ENCODE results near the gene CELF2. TPM values are rescaled to one million over a fixed set of nuclear protein-coding genes. Genes with fewer than 3 reads are reported as not detected.

Gene CELF2
- total RNA-seq, 1 donor from 2014 or later = 110 TPM

DNA sequence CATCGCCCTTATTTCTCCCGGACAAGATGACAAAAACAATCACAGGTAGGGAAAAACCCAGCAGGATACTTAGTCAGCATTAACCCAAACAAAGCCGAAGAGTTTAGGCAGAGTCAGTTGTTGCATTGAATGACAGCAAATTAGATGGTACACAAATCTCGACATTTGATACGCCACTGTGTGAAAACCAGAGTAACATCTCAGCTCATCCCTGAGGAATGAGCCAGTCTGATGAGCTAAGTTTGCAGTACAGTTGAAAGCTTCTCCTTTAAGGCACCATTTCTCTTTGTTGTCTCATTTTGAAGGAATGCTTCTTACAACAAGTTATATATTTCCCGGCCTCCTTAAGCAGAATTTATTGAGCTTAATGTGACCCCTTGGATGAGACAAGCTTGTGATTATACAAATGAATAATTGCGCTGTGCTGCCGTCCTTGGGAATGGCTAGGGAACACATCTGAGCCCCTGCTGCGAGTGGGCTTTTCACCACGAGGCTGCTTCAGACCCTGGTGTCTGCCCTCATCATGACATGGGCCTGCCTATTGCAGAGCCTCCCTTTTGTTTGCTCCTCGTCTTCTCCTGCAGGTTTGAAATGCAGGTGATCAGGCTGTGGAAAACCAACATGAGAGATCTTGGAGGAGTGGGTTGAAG, 137.3 kb downstream of the CELF2 start:
- H3K27ac ChIP-seq = no peak overlapping the region
- ATAC-seq (no peak), DNase-seq (no peak)
- TF ChIP-seq, protein P1, sequence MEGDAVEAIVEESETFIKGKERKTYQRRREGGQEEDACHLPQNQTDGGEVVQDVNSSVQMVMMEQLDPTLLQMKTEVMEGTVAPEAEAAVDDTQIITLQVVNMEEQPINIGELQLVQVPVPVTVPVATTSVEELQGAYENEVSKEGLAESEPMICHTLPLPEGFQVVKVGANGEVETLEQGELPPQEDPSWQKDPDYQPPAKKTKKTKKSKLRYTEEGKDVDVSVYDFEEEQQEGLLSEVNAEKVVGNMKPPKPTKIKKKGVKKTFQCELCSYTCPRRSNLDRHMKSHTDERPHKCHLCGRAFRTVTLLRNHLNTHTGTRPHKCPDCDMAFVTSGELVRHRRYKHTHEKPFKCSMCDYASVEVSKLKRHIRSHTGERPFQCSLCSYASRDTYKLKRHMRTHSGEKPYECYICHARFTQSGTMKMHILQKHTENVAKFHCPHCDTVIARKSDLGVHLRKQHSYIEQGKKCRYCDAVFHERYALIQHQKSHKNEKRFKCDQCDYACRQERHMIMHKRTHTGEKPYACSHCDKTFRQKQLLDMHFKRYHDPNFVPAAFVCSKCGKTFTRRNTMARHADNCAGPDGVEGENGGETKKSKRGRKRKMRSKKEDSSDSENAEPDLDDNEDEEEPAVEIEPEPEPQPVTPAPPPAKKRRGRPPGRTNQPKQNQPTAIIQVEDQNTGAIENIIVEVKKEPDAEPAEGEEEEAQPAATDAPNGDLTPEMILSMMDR (IDR thresholded peaks at IDR 0.05) = no peak
- no peaks in the 10 kb centered on the region for H3K27me3 ChIP-seq
- H3K4me3 ChIP-seq = no peak overlapping the region
- H3K36me3 ChIP-seq = no peaks in the 10 kb centered on the region
- H3K4me1 ChIP-seq = peaks cover 13% of the 10 kb centered on the region
- intact Hi-C loops (cut with DNase I) = no loop called here
- H3K9me3 ChIP-seq = no peaks in the 10 kb centered on the region

DNA sequence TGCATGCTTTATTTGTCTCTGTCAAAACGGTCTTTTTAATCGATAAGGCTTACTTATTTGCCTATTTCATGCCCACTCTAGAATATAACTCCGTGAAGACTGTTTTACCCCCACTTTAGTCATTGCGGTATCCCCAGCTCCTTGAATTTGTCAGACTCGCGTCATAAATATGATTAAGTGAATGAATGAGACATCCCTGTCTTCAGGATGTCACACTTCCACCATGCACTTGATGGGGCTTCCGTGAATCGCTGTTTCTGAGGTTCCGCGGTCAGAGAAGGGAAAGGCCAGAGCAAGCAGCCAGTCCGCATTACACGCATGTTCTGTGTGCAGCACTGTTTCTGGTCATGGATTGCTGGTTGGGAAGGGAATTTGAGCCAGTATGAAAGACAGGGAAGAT, 138.8 kb downstream of the CELF2 start:
- H3K4me1 ChIP-seq = peaks cover 20% of the 10 kb centered on the region
- H3K36me3 ChIP-seq = no peaks in the 10 kb centered on the region
- no peak overlapping the region for H3K27ac ChIP-seq
- ATAC-seq (no peak), DNase-seq (no peak)
- no peaks in the 10 kb centered on the region for H3K9me3 ChIP-seq
- no peaks in the 10 kb centered on the region for H3K27me3 ChIP-seq
- TF ChIP-seq, protein P1 (IDR thresholded peaks at IDR 0.05) = no peak
- no peak overlapping the region for H3K4me3 ChIP-seq
- intact Hi-C loops (cut with DNase I) = no loop called here

DNA sequence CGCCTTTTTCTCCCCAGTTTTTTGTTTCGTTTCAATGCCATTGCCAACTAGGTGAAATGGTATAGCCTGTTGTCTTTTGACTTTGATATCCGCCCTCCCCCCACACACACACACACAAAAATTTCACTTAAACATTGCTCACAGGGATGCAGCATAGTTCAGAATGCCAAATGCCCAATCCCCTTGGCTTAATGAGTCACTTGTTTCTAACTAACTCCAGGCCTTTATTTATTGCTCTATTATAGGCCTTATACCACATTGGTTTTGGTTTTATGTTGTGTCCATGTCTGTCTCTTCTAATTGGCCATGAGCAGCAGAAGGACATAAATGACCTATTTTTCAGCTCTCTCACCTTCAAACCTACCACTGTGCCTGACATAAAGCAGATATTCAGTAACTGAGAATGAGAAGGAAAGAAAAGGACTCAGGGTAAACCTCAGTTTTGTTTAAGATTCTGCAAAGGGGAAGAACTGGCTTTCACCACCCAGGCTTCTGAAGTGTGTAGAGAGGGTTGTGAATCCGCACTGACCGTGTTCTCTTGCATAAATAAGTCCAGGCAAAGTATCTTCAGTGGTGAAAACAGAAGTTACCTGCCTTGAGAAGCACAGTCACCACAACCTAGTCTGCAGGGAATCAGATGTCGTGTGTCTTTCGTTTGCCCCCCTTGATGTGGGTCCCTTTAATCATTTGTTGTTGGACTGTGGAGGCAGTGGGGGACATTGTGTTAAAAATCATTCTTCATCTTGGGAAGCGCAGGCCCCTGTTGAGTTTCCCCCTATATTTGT, 139.8 kb downstream of the CELF2 start:
- Histone ChIP-seq H3K4me3 (no peak overlapping the region), H3K9me3 (no peaks in the 10 kb centered on the region), H3K4me1 (peaks cover 29% of the 10 kb centered on the region), H3K36me3 (no peaks in the 10 kb centered on the region), H3K27me3 (no peaks in the 10 kb centered on the region), H3K27ac (no peak overlapping the region)
- intact Hi-C loops (cut with DNase I) = no loop called here
- TF ChIP-seq, protein P1 (IDR thresholded peaks at IDR 0.05) = no peak
- ATAC-seq (no peak), DNase-seq (no peak)

- no peak for ATAC-seq
- H3K9me3 ChIP-seq = no peaks in the 10 kb centered on the region
- no peak for DNase-seq
- no peak overlapping the region for H3K27ac ChIP-seq
- no peaks in the 10 kb centered on the region for H3K36me3 ChIP-seq
- H3K27me3 ChIP-seq = no peaks in the 10 kb centered on the region
- H3K4me1 ChIP-seq = peaks cover 31% of the 10 kb centered on the region
- intact Hi-C loops (cut with DNase I) = no loop called here
- H3K4me3 ChIP-seq = no peak overlapping the region
- TF ChIP-seq, protein P1 (IDR thresholded peaks at IDR 0.05) = no peak
These were observed 140.4 kb downstream of the CELF2 start for GRCh38 chr10:11158080-11158479.

DNA sequence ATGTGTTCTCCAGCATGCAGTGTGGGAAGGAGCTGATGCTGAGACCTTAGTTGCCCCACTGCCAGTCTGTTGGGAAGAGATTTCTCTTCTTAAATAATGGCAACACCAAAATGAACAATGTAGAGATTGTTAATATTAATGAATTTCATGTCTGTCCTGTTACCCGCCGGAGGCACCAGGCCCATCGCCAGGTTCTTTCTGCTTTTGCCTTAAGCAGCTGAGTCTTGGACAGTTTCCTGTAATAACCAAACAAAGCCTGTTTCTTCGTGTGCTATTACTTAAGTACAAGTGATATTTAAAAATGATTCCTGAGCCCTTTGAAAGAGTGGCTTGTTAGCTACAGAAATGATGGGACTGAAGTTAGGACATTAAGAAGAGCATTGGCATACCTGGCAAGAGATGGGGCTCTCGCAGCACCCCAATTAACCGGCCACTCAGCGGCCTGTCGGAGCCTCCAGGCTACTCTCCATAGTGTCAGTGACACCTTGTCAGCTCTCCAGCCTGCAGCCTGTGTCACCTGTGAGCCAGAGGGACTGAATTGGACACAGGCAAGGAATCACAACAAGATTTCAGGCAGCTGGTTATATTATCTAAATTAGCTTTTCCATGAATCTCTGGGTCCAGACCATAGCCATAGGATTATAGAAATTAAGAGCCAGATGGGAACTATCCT, 142.0 kb downstream of the CELF2 start:
- H3K4me3 ChIP-seq = no peak overlapping the region
- no peaks in the 10 kb centered on the region for H3K27me3 ChIP-seq
- no peaks in the 10 kb centered on the region for H3K36me3 ChIP-seq
- no peak overlapping the region for H3K27ac ChIP-seq
- intact Hi-C loops (cut with DNase I) = no loop called here
- ATAC-seq (no peak), DNase-seq (no peak)
- no peaks in the 10 kb centered on the region for H3K9me3 ChIP-seq
- peaks cover 47% of the 10 kb centered on the region for H3K4me1 ChIP-seq
- TF ChIP-seq, protein P1 (IDR thresholded peaks at IDR 0.05) = no peak
